SK-N-SH treated with all-trans-retinoic acid at 6 μM for 48 hours (cell line): ENCODE results near the gene NRDC.

Source experiments
- ARNTL ChIP-seq: fragments of 450-650 bp; formaldehyde crosslinking; IDR thresholded peaks from 2 replicates; pipeline ENCODE4 v1.5.0; 2020; ENCODE audit warnings: low read depth, mild to moderate bottlenecking, moderate library complexity, borderline replicate concordance
- OSR1 ChIP-seq: fragments of 250-450 bp; sonication (Bioruptor Pico); IDR thresholded peaks from 2 replicates; pipeline ENCODE4 v1.8.0; 2022; ENCODE audit warnings: moderate library complexity, mild to moderate bottlenecking, inconsistent platforms
- POU6F1 ChIP-seq: fragments of 250-450 bp; sonication (Bioruptor Pico); IDR thresholded peaks from 2 replicates; pipeline ENCODE4 v1.8.0; 2021; ENCODE audit warnings: low read depth, mild to moderate bottlenecking, moderate library complexity, borderline replicate concordance
- RARB ChIP-seq: fragments of 250-450 bp; sonication (Bioruptor Pico); IDR thresholded peaks from 2 replicates; pipeline ENCODE4 v1.8.0; 2021; ENCODE audit warnings: mild to moderate bottlenecking, moderate library complexity
- SNAI2 ChIP-seq: fragments of 250-450 bp; sonication (Bioruptor Pico); IDR thresholded peaks from 2 replicates; pipeline ENCODE4 v1.5.0; 2020; ENCODE audit warnings: mild to moderate bottlenecking, moderate library complexity
- TCF4 ChIP-seq: fragments of 250-450 bp; sonication (Bioruptor Pico); IDR thresholded peaks from 2 replicates; pipeline ENCODE4 v1.8.0; 2021; ENCODE audit warnings: mild to moderate bottlenecking, moderate library complexity, borderline replicate concordance
- TOX ChIP-seq: fragments of 250-450 bp; sonication (Bioruptor Pico); IDR thresholded peaks from 2 replicates; pipeline ENCODE4 v1.8.0; 2021; ENCODE audit warnings: mild to moderate bottlenecking, moderate library complexity, borderline replicate concordance
- ZFP30 ChIP-seq: fragments of 450-650 bp; formaldehyde crosslinking; IDR thresholded peaks from 2 replicates; pipeline ENCODE4 v1.5.0; 2022; ENCODE audit warnings: mild to moderate bottlenecking, moderate library complexity
- ZNF565 ChIP-seq: fragments of 450-650 bp; formaldehyde crosslinking; conservative IDR thresholded peaks from 2 replicates; pipeline ENCODE4 v1.5.0; 2020; ENCODE audit warnings: low read depth, mild to moderate bottlenecking, moderate library complexity
- ZNF70 ChIP-seq: fragments of 450-650 bp; formaldehyde crosslinking; IDR thresholded peaks from 2 replicates; pipeline ENCODE4 v1.5.0; 2020; ENCODE audit warnings: mild to moderate bottlenecking, moderate library complexity
- TF ChIP-seq, protein P1 (sequence below): fragments of 250-450 bp; sonication (Bioruptor Pico); IDR thresholded peaks from 2 replicates; pipeline ENCODE4 v1.8.0; 2020; ENCODE audit warnings: mild to moderate bottlenecking, moderate library complexity, borderline replicate concordance
- TF ChIP-seq, protein P2 (sequence below): fragments of 250-450 bp; sonication (Bioruptor Pico); IDR thresholded peaks from 2 replicates; pipeline ENCODE4 v1.5.1; 2020; ENCODE audit warnings: low read depth, mild to moderate bottlenecking, moderate library complexity

GRCh38 chr1:51755437-51755836 lies 123.1 kb downstream of the NRDC start:
- TF ChIP-seq, protein P1, sequence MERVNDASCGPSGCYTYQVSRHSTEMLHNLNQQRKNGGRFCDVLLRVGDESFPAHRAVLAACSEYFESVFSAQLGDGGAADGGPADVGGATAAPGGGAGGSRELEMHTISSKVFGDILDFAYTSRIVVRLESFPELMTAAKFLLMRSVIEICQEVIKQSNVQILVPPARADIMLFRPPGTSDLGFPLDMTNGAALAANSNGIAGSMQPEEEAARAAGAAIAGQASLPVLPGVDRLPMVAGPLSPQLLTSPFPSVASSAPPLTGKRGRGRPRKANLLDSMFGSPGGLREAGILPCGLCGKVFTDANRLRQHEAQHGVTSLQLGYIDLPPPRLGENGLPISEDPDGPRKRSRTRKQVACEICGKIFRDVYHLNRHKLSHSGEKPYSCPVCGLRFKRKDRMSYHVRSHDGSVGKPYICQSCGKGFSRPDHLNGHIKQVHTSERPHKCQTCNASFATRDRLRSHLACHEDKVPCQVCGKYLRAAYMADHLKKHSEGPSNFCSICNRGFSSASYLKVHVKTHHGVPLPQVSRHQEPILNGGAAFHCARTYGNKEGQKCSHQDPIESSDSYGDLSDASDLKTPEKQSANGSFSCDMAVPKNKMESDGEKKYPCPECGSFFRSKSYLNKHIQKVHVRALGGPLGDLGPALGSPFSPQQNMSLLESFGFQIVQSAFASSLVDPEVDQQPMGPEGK (CRISPR knock-in tag) = no peak
- TF ChIP-seq ZFP30 (no peak), ARNTL (CRISPR knock-in tag) (no peak), TOX (CRISPR knock-in tag) (no peak), RARB (CRISPR knock-in tag) (no peak), OSR1 (no peak), ZNF70 (CRISPR knock-in tag) (no peak), ZNF565 (no peak), TCF4 (CRISPR knock-in tag) (no peak), SNAI2 (CRISPR knock-in tag) (no peak), POU6F1 (CRISPR knock-in tag) (no peak)
- TF ChIP-seq, protein P2, sequence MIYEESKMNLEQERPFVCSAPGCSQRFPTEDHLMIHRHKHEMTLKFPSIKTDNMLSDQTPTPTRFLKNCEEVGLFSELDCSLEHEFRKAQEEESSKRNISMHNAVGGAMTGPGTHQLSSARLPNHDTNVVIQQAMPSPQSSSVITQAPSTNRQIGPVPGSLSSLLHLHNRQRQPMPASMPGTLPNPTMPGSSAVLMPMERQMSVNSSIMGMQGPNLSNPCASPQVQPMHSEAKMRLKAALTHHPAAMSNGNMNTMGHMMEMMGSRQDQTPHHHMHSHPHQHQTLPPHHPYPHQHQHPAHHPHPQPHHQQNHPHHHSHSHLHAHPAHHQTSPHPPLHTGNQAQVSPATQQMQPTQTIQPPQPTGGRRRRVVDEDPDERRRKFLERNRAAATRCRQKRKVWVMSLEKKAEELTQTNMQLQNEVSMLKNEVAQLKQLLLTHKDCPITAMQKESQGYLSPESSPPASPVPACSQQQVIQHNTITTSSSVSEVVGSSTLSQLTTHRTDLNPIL (CRISPR knock-in tag) = no peak
